ENCODE measurements around the gene ACVRL1.

ACVRL1 gene

GRCh38 chr12:51969643-51970042, 62.3 kb downstream of the ACVRL1 start:
- no peak for DNase-seq (ENCODE audit: low read depth)

GRCh38 chr12:51970904-51971646, 63.8 kb downstream of the ACVRL1 start:
- peak; percentile 69 for DNase-seq (ENCODE audit: low read depth)

- peak; percentile 73 for DNase-seq (ENCODE audit: low read depth)
These were observed 64.5 kb downstream of the ACVRL1 start for GRCh38 chr12:51971679-51972421.

GRCh38 chr12:51972422-51972812, 65.1 kb downstream of the ACVRL1 start:
- DNase-seq (ENCODE audit: low read depth) = peak; percentile 83

GRCh38 chr12:51972849-51973273, 65.6 kb downstream of the ACVRL1 start:
- DNase-seq (ENCODE audit: low read depth) = peak; percentile 100
